Ecto neural progenitor cell (in vitro differentiated cells): ENCODE measurements around the gene IDH3B.
"Not testable (repeated sequence)": the region's sequence is repeated elsewhere in the genome, so short reads cannot be mapped to it uniquely, and the experiment has no call there.

Experiments
- DNase-seq: peaks from one replicate; pipeline ENCODE4 v3.0.0-alpha.2; 2018; ENCODE audit warnings: low spot score

Gene IDH3B

DNA sequence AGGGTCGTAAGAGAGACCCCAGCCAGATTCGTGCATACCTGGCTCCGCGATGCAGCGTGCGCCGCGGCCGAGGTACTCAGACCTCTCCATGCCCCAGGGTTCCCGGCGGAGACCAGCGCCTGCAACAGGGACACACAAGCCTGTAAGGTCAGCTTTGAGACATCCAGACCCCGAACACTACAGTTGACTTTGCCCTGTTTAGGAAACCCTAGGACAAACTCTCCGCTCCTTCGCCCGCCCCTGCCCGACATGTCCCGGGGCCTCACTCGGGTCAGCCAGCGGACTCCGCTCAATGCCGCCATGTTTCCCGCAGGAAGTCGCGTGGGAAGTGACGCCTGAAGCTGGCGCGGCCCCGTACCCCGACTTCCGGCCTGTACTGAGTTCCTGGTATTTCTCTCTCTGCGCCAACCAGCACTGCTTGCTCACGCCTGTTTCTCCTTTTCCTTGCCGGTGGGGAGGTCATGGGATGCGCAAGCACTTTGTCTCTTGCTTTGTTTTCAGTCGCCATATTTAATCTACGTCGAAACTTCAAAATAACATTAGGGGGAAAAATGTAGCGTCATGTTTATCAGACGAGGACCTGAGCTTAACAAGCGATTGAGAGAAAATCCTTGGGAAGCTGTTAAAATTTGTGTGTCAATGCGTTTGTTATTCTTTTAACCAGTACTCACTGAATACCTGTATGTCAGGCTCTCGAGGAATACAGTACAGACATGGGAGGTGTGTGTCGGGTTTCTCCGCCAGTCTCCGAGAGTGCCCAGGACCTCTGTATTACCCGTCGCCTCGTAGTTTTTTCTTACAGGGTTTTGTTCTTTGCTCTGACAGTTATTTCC lies at the start of gene IDH3B:
TSS of gene IDH3B (minus strand) at position 330 of the 833 bp plus-strand sequence. CDS start at position 302, 28 bp downstream.
- DNase-seq, result peak; percentile 93

DNA sequence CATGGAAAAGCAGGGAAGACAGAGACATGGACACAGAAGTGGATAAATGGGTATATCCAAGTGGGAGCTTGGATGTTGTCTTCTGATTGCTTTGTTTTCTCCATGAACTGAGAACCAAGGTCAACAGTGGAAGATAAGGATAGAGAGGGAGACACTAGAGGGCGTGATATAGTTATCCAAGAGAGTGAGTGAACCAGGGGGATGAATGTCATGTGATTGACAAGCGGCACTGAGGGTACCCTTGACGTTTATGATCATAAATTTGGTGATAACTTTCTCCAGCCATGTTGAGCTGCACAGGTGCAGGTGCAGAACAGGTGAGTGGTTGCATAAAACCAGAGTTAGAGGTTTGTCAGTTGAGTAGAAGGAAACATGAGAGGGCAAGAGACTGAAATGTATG lies 49.3 kb upstream of the IDH3B start:
- no peak for DNase-seq

DNA sequence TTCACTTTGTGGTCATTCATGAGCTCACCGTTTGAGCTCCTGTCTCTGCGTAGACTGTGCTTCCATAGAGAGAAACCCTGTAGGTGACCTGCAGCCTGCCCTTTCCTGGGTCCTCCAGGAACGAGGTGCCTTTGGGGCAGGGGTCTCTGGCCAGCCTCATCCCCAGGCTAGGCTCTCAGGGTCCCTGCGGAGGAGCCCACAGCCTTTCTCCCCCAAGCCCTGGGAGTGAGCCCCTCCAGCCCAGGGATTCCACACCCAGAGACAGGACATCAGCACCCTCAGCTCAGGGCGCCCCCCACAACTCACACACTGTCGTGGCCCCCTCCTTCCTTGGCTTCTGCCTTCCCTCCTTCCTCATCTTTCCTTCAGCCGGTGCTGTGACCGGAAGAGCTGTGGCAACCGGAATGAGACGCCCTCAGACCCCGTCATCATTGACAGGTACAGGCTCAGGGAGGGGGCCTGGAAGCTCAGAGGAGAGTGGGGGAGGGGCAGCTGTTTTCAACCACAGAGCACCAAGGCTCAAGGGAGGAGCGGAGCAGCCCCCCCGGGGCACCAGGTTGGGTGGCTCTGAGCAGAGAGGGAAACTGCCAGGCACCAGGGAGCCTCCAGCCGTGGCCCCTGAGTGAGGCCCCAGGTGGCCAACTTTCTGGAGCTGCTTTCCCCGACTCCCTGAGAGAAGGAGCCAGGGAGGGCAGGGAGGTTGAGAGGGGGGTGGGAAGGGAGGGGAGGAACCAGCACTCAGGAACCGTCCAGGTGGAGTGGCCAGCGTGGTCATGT lies 45.4 kb upstream of the IDH3B start:
- no peak for DNase-seq

DNA sequence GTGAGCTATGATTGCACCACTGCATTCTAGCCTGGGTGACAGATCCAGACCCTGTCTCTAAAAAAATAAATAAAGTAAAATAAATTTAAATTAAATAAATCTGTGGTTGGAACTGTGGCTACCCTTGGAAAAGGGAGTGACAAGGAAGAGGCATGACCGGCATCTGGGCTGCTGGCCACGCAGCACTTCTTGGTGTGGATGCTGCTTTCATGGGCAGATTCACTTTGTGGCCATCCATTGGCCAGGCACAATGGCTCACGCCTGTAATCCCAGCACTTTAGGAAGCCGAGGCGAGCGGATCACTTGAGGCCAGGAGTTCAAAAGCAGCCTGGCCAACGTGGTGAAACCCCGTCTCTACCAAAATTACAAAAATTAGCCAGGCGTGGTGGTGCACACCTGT lies 44.6 kb upstream of the IDH3B start:
- DNase-seq, result no peak

DNA sequence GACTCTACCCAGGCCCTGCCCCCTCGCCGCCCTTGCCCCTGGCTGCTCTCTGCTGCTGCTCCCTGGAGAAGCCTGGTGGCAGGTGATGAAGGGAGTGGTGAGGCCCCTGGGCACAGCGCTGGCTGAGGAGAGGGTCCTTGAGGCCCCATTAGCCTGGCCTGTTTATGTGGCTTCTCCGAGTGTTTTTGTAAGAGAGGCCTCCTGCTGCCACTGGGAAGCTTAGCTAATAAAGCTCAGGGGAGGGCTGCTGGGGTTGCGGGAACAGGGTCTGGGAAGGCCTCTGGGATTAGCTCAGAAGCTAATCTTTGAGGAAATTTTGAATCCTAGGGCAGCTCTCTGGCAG lies 44.0 kb upstream of the IDH3B start:
- no peak for DNase-seq

DNA sequence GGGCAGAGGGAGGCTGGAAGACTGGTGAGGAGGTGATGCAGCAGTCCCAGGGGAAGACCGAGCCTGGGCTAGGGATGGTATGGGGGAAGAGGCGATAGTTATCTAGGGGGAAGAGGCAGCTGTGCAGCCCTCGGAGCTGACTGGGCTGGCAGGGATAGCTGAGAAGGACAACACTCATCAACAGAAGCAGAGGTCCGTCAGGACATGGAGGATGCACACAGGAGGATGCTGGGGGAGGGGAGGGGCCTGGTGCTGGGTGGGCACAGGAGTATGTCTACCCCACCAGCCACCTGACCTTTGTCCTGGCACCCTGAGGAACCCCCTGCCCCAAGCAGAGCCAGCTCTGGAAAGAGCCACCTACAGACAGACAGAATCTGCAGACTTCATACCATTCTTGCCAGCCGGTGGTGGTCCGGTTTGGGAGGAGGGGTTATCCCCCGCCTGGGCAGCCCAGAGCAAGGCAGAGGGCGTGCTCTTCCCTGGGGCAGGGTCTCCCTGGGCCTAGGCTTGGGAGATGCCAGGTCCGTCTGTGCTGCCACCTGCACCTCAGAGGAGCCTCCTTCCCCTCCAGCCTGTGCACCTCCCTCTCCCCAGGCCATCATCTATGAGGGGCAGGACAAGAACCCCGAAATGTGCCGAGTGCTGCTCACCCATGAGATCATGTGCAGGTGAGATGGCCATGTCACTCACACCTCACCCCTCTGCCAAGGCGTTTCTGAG lies 43.5 kb upstream of the IDH3B start:
- no peak for DNase-seq

DNA sequence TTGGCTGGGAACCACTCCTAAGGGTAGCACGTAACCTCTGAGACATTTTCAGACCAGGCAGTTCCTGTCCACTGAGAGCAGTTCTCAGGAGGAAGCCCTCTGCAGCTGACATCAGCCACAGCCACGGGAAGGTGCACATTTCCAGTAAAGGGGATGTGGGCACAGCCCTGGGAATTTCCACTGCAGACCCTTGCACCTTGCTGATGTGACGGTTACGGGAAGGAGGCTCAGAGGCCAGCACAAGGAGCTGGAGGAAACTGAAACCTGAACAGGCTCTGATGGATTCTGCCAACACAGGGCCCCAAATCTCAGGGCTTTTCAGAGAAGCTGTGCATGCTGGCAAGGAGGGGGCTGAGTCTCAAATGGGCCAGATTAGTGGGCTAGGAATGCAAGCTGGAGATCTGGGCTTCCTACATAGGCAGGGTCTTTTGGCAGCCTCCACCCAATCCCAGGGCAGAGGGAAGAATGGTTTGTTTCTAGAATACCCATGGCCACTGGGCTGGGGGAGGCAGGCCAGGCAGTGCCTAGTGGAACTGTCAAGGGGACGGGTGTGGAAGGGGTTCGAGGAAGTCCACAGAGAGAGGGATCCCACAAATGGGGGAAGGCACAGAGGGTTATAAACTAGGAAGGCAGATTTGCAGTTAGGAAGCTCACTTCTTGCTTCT lies 42.8 kb upstream of the IDH3B start:
- DNase-seq, result no peak

DNA sequence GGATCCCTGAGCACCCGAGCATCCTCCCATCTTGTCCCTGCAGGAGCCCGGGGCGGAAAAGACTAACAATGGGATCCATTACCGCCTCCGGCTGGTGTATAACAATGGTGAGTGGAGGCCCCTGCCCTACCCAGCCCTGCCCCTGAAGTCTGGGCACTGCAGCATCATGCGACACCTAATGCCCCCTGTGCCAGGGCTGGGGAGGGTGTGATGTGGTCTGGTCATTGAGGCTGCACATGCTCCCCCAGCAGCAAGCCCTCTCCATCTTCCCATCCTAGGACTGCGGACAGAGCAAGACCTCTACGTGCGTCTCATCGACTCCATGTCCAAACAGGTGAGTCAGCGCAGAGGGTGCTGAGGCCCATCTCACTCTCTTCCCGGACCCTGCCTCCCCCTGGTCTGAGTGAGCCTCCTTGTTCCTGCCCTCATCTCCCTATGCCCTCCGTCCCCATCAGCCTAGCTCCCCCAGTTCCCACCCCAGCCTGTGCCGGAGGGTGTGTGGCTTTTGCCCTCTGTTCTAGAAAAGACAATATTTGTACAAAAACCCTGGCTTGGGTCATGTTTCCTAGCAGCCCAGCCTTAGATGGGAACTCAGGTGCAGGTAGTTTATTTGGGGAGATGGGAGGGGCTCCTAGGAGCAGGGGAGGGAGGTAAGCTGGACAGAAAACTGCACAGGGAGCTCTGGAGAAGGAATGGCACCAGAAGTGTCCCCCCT lies 42.1 kb upstream of the IDH3B start:
- no peak for DNase-seq

DNA sequence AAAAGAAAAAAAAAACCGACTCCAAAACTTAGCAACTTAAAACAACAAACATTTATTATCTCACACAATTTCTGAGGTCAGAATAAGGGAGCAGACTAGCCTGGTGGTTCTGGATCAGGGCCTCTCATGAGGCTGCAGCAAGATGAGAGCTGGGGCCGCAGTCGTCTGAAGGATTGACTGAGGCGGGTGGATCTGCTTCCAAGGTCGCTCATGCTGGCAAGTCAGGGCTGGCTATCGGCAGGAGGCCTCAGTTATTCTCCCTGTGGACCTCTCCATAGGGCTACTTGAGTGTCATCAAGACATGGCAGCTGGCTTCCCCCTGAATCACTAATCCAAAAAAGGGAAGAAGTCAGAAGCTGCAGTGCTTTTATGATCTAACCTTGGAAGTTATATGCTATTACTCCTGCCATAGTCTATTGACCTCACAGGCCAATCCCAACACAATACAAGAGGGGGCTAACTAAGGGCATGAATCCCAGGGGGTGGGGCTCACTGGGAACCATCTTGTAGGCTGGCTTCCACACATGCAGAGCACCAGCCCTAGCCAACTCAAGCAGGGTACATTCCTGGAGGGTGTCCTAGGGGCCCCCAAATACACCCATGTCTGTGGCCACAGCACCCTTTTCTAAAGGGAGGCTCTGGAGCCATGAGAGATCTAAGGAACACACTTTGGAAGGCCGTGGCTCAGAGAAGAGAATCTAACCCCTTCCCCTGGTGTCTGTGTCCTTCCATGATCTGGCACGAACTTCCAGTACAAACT lies 39.9 kb upstream of the IDH3B start:
- no peak for DNase-seq

DNA sequence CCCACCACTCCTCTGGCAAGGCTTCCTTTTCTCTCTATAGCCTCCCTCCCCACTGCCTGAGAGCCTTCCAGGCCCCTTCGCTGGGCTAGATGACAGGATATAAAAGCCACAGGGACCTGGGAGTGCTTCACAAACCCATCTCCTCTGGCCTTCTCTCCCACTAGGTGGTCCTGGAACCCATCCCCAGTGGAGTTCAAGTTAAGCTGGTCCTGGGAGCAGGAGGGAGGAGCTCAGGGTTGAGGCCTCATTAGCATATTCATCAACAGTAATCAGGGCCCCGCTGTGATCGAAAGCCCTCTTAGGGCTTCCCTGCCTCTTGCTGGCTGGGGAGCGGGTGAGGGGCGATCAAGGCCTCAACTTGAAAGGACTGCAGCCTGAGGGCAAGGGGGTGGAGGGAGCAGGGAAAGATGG lies 37.7 kb upstream of the IDH3B start:
- DNase-seq, result peak; percentile 40

DNA sequence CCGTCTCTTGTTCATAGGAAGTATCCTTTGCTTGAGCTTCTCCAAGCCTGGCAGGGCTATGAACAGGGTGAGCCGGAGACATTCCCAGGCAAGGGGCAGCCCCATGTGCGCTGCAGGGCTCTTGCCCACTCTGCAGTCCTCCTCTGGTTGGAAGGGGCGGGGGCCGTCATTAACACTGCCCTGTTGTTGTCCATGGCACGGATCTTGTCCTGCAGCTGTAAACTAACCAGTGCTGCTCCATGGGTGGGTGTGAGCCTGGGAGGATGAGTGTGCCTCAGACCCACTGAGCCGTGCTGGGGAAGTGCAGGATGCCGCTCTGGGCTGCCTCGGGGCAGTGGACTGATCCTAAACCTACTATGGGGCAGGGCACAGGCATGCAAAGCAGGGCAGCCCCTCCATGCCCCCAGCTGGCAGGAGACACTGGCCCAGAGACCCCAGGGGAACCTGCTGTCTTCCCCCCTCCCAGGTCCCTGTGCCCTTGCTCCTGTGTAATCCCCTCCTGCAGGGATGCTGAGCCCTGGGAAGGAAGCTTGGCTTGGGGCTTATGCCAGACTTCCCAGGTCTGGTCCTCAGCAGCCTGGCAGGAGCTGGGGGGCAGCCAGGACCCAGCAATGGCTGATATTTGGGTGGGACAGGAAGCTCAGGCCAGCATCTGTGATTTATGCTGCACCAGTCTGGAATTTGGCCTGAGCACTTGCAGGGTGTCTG lies 37.1 kb upstream of the IDH3B start:
- DNase-seq, result peak; percentile 54

DNA sequence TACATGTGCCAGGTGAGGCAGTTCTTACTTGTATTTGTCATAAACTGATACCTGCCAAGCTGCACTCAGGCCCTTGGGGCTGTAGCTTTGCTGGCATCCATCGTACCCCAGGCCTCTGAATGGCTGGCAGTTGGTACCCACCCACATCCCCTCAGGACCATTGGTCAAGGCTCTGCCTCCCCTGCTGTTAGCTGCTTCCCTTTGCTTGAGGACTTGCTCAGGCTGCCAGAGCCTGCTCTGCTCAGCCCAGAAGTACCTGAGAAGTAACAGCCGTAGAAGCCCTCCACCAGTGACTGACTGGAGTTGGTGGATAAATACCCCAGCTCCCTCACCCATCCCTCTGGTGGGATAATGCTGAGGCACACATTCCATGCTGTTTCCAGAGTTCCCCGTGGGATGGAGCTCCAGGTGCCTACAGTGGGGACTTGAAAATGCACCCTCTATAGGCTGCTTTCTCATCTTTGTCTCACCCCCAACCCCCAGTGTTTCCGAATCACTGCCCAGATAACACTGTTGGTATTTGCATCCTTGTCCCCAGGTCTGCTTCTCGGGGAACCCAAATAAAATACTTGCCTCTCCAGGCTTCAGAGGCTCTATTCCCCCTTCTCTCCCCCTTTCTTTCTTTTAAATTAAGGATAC lies 35.9 kb upstream of the IDH3B start:
- DNase-seq, result peak; percentile 36

DNA sequence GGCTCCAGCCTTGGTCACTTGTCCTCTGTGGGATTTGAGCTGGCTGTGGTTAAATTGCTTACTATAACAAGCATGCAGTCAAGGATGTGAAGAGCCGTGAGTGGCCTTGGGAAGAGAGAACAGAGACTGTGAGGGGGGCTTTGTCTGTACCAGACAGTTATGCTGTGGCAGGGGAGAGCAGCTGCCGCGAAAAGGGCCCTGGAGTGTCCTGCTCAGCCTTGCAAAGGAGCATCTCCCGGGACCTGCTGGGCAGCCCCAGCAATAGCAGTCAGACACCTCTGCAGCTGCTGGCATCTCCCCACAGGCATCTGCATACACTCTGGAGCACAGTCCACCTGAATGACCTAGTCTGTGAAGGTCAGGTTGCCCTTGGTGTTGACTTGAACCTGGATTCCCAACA lies 34.9 kb upstream of the IDH3B start:
- DNase-seq, result peak; percentile 46

DNA sequence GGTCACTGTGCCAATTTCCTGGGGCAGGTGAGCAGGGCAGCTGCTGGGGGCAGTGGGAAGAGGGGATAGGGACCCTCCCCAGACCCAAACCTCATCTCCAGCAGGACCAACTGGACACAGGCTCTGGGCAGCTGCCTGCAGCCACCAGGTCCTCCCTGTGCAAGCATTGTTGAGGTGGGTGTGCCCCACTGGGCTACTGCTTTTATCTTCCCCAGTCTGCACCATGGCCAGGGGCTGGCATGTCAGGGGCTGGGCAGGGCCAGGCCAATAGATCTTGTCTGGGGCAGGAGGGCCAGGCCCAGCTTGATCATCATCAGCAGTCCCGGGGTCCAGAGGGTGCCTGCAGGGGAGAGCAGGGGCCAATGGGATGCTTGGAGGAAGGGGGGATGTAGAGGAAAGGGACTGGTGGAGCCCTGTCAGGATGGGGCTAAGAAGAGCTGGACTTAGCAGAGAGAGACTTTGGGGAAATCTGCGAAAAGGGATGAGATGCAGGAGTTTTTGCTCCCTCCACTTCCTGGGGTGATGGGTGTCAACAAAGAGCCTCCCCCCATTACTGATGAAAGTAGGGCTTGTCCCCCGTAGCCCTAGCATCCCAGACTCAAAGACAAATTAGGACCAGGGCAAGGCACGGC lies 34.3 kb upstream of the IDH3B start:
- DNase-seq, result peak; percentile 31

DNA sequence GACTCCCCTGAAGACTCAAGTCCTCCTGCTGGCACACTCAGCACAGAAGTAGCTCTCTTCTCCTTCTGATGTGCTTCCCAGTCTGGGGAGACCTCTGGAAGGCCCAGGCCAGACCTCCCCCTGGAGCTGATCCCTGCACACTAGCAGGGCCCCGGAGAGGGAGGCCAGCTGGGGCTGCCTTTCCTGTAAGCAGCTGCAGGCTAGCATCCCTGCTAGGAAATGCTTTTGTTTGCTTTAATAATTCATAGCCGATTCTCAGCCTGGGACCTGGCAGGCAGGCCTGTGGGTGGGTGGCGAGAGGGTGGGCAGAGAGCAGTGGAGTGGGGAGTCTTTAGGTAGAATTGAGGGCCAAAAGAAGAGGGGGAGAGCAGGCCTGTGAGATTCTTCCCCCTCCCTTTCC lies 33.8 kb upstream of the IDH3B start:
- peak; percentile 35 for DNase-seq

DNA sequence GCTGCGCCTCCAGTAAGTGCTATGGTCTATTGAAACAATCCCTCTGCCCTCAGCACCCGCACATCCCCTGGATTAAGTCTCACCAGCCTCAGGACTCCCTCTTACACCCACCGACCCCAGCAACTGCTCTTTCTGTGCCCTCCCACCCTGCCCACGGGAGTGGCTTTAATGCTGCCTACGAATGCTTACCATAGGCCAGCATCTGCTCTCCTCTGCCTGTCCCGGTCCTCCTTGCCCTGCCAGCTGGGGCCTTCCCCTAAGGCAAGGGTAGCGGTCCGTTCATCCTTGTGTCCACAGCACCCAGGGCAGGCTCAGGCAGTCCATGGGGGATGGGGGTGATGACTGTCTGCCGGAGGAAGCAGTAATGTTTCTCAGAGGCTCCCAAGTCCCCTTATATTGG lies 32.6 kb upstream of the IDH3B start:
- DNase-seq, result no peak

DNA sequence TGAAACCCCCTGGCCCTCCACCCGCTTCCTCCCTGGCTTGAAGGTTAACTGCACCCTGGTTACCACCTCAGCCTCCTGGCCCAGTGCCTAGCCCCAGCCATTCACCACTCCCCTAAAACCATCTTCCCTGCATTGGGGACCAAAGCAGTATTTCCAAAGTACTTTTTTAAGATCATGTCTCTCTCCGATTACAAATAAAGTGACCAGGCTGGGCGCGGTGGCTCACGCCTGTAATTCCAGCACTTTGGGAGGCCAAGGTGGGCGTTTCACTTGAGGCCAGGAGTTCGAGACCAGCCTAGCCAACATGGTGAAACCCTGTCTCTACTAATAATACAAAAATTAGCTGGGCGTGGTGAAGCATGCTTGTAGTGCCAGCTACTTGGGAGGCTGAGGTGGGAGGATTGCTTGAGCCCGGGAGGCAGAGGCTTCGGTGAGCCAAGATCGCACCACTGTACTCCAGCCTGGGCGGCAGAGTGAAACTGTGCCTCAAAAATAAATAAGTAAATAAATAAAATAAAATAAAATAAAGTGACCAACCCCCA lies 32.0 kb upstream of the IDH3B start:
- DNase-seq, result not testable (repeated sequence)

DNA sequence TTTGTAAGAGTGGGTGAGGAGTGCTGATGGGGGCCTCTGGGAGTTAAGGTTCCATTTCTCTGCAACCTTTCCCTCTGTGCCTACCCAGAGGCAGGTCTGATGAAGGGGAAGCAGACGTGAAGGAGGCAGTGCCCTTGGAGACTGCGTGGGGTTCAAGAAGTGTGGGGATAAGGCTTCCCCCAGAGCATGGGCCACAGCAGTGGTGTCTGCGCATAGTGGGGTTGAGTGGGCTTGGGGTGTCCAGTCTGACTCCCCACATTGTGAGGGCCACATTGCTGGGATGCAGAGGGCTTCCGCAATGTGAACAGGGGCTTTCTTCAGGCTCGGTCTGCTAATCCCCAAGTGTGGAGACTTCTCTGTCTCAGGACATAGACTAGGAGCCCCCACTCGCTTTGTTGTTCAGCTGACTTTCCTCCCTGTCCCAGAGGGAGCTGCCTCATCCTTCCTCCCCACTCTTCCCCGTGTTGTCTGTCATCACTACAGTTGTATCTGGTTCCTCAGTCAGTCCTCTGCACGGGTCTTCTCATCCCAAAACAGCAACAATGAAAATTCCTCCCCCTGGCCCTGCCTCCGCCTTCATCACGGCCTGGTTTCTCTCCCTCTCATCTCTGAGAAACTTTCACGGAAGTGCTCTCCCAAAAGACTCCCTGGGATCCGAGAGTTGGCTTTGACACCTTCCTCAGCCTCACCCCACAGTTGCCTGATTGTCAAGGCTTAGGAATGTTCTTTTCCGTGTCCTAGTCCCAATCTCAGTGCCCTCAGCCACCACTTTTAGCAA lies 31.4 kb upstream of the IDH3B start:
- no peak for DNase-seq
